ENCODE data around the gene GPRIN1. TPM values are rescaled to one million over a fixed set of nuclear protein-coding genes. Genes with fewer than 3 reads are reported as not detected.

The GPRIN1 gene
- total RNA-seq, 4 donors from 2014 or later: 1.6 to 9.7 (median 3.6) TPM

- 79% methylated on average over 7 of the region's 9 CpGs; no CpG with 5 or more reads in 1 of the 2 donors for WGBS, 2 donors (ENCODE audit: low coverage in 1 of 2)
- Histone ChIP-seq H3K27me3 (no peaks in the 10 kb centered on the region), H3K9me3 (no peaks in the 10 kb centered on the region), H3K4me3 (no peak overlapping the region), H3K27ac (no peak overlapping the region), H3K36me3 (no peaks in the 10 kb centered on the region), H3K4me1 (peaks cover 9 to 20% (median 17%) of the 10 kb centered on the region in 4 donors)
- intact Hi-C loops (cut with DNase I; ENCODE audit: low total_unique reads) (no loop called here), in situ Hi-C loops (cut with MboI; ENCODE audit: low pct_ligation_motif_present in 1 of 4, low pct_unique_long_range_greater_than_20kb in 1 of 4, low sequenced_read_pairs in 3 of 4) (no loop called here)
- TF ChIP-seq POLR2A (IDR thresholded peaks at IDR 0.05): no peak
- TF ChIP-seq, protein P1, sequence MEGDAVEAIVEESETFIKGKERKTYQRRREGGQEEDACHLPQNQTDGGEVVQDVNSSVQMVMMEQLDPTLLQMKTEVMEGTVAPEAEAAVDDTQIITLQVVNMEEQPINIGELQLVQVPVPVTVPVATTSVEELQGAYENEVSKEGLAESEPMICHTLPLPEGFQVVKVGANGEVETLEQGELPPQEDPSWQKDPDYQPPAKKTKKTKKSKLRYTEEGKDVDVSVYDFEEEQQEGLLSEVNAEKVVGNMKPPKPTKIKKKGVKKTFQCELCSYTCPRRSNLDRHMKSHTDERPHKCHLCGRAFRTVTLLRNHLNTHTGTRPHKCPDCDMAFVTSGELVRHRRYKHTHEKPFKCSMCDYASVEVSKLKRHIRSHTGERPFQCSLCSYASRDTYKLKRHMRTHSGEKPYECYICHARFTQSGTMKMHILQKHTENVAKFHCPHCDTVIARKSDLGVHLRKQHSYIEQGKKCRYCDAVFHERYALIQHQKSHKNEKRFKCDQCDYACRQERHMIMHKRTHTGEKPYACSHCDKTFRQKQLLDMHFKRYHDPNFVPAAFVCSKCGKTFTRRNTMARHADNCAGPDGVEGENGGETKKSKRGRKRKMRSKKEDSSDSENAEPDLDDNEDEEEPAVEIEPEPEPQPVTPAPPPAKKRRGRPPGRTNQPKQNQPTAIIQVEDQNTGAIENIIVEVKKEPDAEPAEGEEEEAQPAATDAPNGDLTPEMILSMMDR (IDR thresholded peaks at IDR 0.05): no peak
- TF ChIP-seq EP300 (IDR thresholded peaks at IDR 0.05; ENCODE audit: low read depth): no peak
- no peak for TF ChIP-seq POLR2AphosphoS5 (IDR thresholded peaks at IDR 0.05)
- no peak for DNase-seq
Observed at GRCh38 chr5:176644294-176644693, 34.3 kb upstream of the GPRIN1 start.

- Histone ChIP-seq H3K9me3 (no peaks in the 10 kb centered on the region), H3K27me3 (no peaks in the 10 kb centered on the region), H3K36me3 (no peaks in the 10 kb centered on the region), H3K27ac (no peak overlapping the region), H3K4me3 (no peak overlapping the region), H3K4me1 (peaks cover 8 to 17% (median 15%) of the 10 kb centered on the region in 4 donors)
- DNase-seq: no peak
- in situ Hi-C loops (cut with MboI; ENCODE audit: low pct_ligation_motif_present in 1 of 4, low pct_unique_long_range_greater_than_20kb in 1 of 4, low sequenced_read_pairs in 3 of 4) (no loop called here), intact Hi-C loops (cut with DNase I; ENCODE audit: low total_unique reads) (no loop called here)
- TF ChIP-seq POLR2AphosphoS5 (IDR thresholded peaks at IDR 0.05): no peak
- no peak for TF ChIP-seq EP300 (IDR thresholded peaks at IDR 0.05; ENCODE audit: low read depth)
- TF ChIP-seq POLR2A (IDR thresholded peaks at IDR 0.05): no peak
- TF ChIP-seq, protein P1 (IDR thresholded peaks at IDR 0.05): no peak
- WGBS, 2 donors (ENCODE audit: low coverage in 1 of 2): 81% methylated on average over 9 of the region's 11 CpGs; no CpG with 5 or more reads in 1 of the 2 donors
Observed at GRCh38 chr5:176643491-176644219, 33.7 kb upstream of the GPRIN1 start.

- no peak for DNase-seq
- no peak for TF ChIP-seq POLR2AphosphoS5 (IDR thresholded peaks at IDR 0.05)
- TF ChIP-seq, protein P1 (IDR thresholded peaks at IDR 0.05): no peak
- no peak for TF ChIP-seq EP300 (IDR thresholded peaks at IDR 0.05; ENCODE audit: low read depth)
- no peak for TF ChIP-seq POLR2A (IDR thresholded peaks at IDR 0.05)
- no peaks in the 10 kb centered on the region for H3K9me3 ChIP-seq
- peaks cover under 1 to 10% (median 7%) of the 10 kb centered on the region in 4 donors for H3K4me1 ChIP-seq
- intact Hi-C loops (cut with DNase I; ENCODE audit: low total_unique reads): no loop called here
- H3K4me3 ChIP-seq: no peak overlapping the region
- in situ Hi-C loops (cut with MboI; ENCODE audit: low pct_ligation_motif_present in 1 of 4, low pct_unique_long_range_greater_than_20kb in 1 of 4, low sequenced_read_pairs in 3 of 4): no loop called here
- H3K27me3 ChIP-seq: no peaks in the 10 kb centered on the region
- WGBS, 2 donors (ENCODE audit: low coverage in 1 of 2): 66 to 70% methylated on average over 2 to 13 of the region's 15 CpGs
- no peak overlapping the region for H3K27ac ChIP-seq
- H3K36me3 ChIP-seq: no peaks in the 10 kb centered on the region
Observed at GRCh38 chr5:176642675-176643490, 32.9 kb upstream of the GPRIN1 start.

DNA sequence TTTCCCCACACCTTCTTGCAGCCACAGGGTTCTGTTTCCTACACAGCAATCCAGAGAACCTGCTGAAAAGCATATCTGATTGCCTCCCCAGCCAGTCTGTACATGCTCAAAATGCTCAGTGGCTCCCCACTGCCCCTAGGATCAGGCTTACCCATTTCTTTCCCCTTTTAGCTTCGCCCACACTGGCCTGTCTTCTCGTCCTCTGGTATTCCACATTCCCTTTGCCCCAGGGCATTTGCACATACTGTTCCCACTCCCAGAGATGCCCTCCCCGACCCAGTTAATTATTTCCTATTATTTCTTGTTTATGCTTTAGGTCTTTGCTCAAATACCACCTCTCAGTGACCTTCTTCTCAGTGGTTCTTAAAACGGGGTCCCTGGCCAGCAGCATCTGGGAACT lies 30.7 kb upstream of the GPRIN1 start:
- H3K9me3 ChIP-seq: no peaks in the 10 kb centered on the region
- H3K4me3 ChIP-seq: no peak overlapping the region
- intact Hi-C loops (cut with DNase I; ENCODE audit: low total_unique reads) (no loop called here), in situ Hi-C loops (cut with MboI; ENCODE audit: low pct_ligation_motif_present in 1 of 4, low pct_unique_long_range_greater_than_20kb in 1 of 4, low sequenced_read_pairs in 3 of 4) (no loop called here)
- TF ChIP-seq, protein P1 (IDR thresholded peaks at IDR 0.05): no peak
- TF ChIP-seq POLR2A (IDR thresholded peaks at IDR 0.05) (no peak), POLR2AphosphoS5 (IDR thresholded peaks at IDR 0.05) (no peak), EP300 (IDR thresholded peaks at IDR 0.05; ENCODE audit: low read depth) (no peak)
- no peaks in the 10 kb centered on the region for H3K36me3 ChIP-seq
- 73 to 87% methylated on average over 3 to 4 of the region's 4 CpGs for whole genome bisulfite sequencing, 2 donors (ENCODE audit: low coverage in 1 of 2)
- H3K27ac ChIP-seq: no peak overlapping the region
- peaks cover 2% of the 10 kb centered on the region for H3K27me3 ChIP-seq
- no peak for DNase-seq
- no peaks in the 10 kb centered on the region for H3K4me1 ChIP-seq

All from transverse colon (tissue), 4 donors.